Measurements from ENCODE around the gene DIP2C.
"Not testable (repeated sequence)": the region's sequence is repeated elsewhere in the genome, so short reads cannot be mapped to it uniquely, and the experiment has no call there.

Gene DIP2C

DNA sequence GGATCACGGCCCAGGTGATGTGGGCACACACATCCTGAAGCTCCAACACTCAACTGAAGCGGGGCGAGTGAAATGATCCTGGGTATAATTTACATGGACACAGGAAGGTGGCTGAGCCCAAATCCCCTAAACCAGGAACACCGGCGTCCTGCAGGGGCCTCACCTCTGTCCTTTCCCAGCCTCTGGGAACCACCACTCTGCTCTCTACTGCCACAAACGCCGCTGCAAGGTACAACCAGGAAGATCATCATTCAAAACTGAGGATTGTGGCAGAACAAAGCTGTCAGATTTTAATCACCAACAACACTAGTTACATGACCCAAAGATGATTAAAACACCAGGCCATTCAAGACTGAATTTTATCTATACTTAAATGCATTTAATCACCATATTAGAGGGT, 104.0 kb downstream of the DIP2C start:
- no peak overlapping the region for H4K8ac ChIP-seq (ENCODE audit: low read depth, low read length)
- H2BK12ac ChIP-seq (ENCODE audit: low read length), result no peak overlapping the region
- H2AFZ ChIP-seq (ENCODE audit: insufficient read depth, low read length, poor library complexity), result no peak overlapping the region
- no peaks in the 10 kb centered on the region for H3K27me3 ChIP-seq (ENCODE audit: insufficient read depth, low read length)
- no peak for DNase-seq
- no peak overlapping the region for H4K91ac ChIP-seq (ENCODE audit: low read depth, low read length)
- H3K18ac ChIP-seq (ENCODE audit: low read length), result no peak overlapping the region
- no peaks in the 10 kb centered on the region for H3K36me3 ChIP-seq (ENCODE audit: control insufficient read depth in 1 of 2, insufficient read depth in 2 of 2, low read length in 2 of 2)
- no peak overlapping the region for H3K4me2 ChIP-seq (ENCODE audit: low read length)
- H2BK5ac ChIP-seq (ENCODE audit: low read depth, low read length, poor library complexity), result no peak overlapping the region
- H3K4me1 ChIP-seq (ENCODE audit: control insufficient read depth in 1 of 2, insufficient read depth in 2 of 2, low read length in 2 of 2), result peaks cover 0 to 4% of the 10 kb centered on the region in 2 experiments
- no peaks in the 10 kb centered on the region for H3K9me3 ChIP-seq (ENCODE audit: insufficient read depth, low read depth, low read length)
- H3K4ac ChIP-seq (ENCODE audit: low read depth, low read length), result no peak overlapping the region
- H3K9ac ChIP-seq (ENCODE audit: low read length), result no peak overlapping the region
- no peaks in the 10 kb centered on the region for H3K79me2 ChIP-seq (ENCODE audit: control insufficient read depth, insufficient read depth, low read length, poor library complexity)
- no peak overlapping the region for H2BK120ac ChIP-seq (ENCODE audit: insufficient read depth, low read length, poor library complexity)
- no peak overlapping the region for H2AK5ac ChIP-seq (ENCODE audit: low read length)
- no peak overlapping the region for H3K23ac ChIP-seq (ENCODE audit: low read length)
- no peak overlapping the region for H4K12ac ChIP-seq (ENCODE audit: low read depth, low read length)
- no peaks in the 10 kb centered on the region for H3K79me1 ChIP-seq (ENCODE audit: low read length)
- no peak overlapping the region for H3K27ac ChIP-seq (ENCODE audit: low read depth, low read length)
- no CpG with 5 or more reads among the region's 7 CpGs for WGBS (ENCODE audit: extremely low coverage, insufficient coverage, insufficient read length)
- no peak overlapping the region for H3K4me3 ChIP-seq (ENCODE audit: low read depth, low read length)
- H3K14ac ChIP-seq (ENCODE audit: low read length), result no peak overlapping the region

GRCh38 chr10:584497-585290, 104.8 kb downstream of the DIP2C start:
- H3K27me3 ChIP-seq (ENCODE audit: insufficient read depth, low read length); H3K36me3 ChIP-seq (ENCODE audit: control insufficient read depth in 1 of 2, insufficient read depth in 2 of 2, low read length in 2 of 2); H3K9ac ChIP-seq (ENCODE audit: low read length); H2BK12ac ChIP-seq (ENCODE audit: low read length); H3K4me1 ChIP-seq (ENCODE audit: control insufficient read depth in 1 of 2, insufficient read depth in 2 of 2, low read length in 2 of 2); H3K4me3 ChIP-seq (ENCODE audit: low read depth, low read length); DNase-seq; H3K23ac ChIP-seq (ENCODE audit: low read length); H3K79me1 ChIP-seq (ENCODE audit: low read length); H4K91ac ChIP-seq (ENCODE audit: low read depth, low read length); H2BK120ac ChIP-seq (ENCODE audit: insufficient read depth, low read length, poor library complexity); H3K14ac ChIP-seq (ENCODE audit: low read length); H2AFZ ChIP-seq (ENCODE audit: insufficient read depth, low read length, poor library complexity); H4K8ac ChIP-seq (ENCODE audit: low read depth, low read length); H3K9me3 ChIP-seq (ENCODE audit: insufficient read depth, low read depth, low read length); H3K4ac ChIP-seq (ENCODE audit: low read depth, low read length); H3K27ac ChIP-seq (ENCODE audit: low read depth, low read length); H3K4me2 ChIP-seq (ENCODE audit: low read length); H4K12ac ChIP-seq (ENCODE audit: low read depth, low read length); H2BK5ac ChIP-seq (ENCODE audit: low read depth, low read length, poor library complexity); H3K18ac ChIP-seq (ENCODE audit: low read length); H3K79me2 ChIP-seq (ENCODE audit: control insufficient read depth, insufficient read depth, low read length, poor library complexity); H2AK5ac ChIP-seq (ENCODE audit: low read length): not testable (repeated sequence)
- no CpG with 5 or more reads among the region's 55 CpGs for WGBS (ENCODE audit: extremely low coverage, insufficient coverage, insufficient read length)

GRCh38 chr10:583433-583832, 106.0 kb downstream of the DIP2C start:
- H4K91ac ChIP-seq (ENCODE audit: low read depth, low read length), result no peak overlapping the region
- DNase-seq, result no peak
- no peak overlapping the region for H3K27ac ChIP-seq (ENCODE audit: low read depth, low read length)
- H3K4ac ChIP-seq (ENCODE audit: low read depth, low read length), result no peak overlapping the region
- no peaks in the 10 kb centered on the region for H3K79me2 ChIP-seq (ENCODE audit: control insufficient read depth, insufficient read depth, low read length, poor library complexity)
- H3K4me1 ChIP-seq (ENCODE audit: control insufficient read depth in 1 of 2, insufficient read depth in 2 of 2, low read length in 2 of 2), result peaks cover 0 to 2% of the 10 kb centered on the region in 2 experiments
- H2AK5ac ChIP-seq (ENCODE audit: low read length), result no peak overlapping the region
- no peak overlapping the region for H4K12ac ChIP-seq (ENCODE audit: low read depth, low read length)
- H3K18ac ChIP-seq (ENCODE audit: low read length), result no peak overlapping the region
- H3K4me2 ChIP-seq (ENCODE audit: low read length), result no peak overlapping the region
- WGBS (ENCODE audit: extremely low coverage, insufficient coverage, insufficient read length), result no CpG with 5 or more reads among the region's 14 CpGs
- no peaks in the 10 kb centered on the region for H3K36me3 ChIP-seq (ENCODE audit: control insufficient read depth in 1 of 2, insufficient read depth in 2 of 2, low read length in 2 of 2)
- H2BK5ac ChIP-seq (ENCODE audit: low read depth, low read length, poor library complexity), result no peak overlapping the region
- H3K23ac ChIP-seq (ENCODE audit: low read length), result no peak overlapping the region
- no peaks in the 10 kb centered on the region for H3K27me3 ChIP-seq (ENCODE audit: insufficient read depth, low read length)
- no peak overlapping the region for H2BK12ac ChIP-seq (ENCODE audit: low read length)
- H4K8ac ChIP-seq (ENCODE audit: low read depth, low read length), result no peak overlapping the region
- no peak overlapping the region for H2BK120ac ChIP-seq (ENCODE audit: insufficient read depth, low read length, poor library complexity)
- H3K14ac ChIP-seq (ENCODE audit: low read length), result no peak overlapping the region
- no peak overlapping the region for H3K4me3 ChIP-seq (ENCODE audit: low read depth, low read length)
- no peaks in the 10 kb centered on the region for H3K79me1 ChIP-seq (ENCODE audit: low read length)
- no peaks in the 10 kb centered on the region for H3K9me3 ChIP-seq (ENCODE audit: insufficient read depth, low read depth, low read length)
- H3K9ac ChIP-seq (ENCODE audit: low read length), result no peak overlapping the region
- no peak overlapping the region for H2AFZ ChIP-seq (ENCODE audit: insufficient read depth, low read length, poor library complexity)

GRCh38 chr10:581776-582330, 107.6 kb downstream of the DIP2C start:
- no peak overlapping the region for H2AK5ac ChIP-seq (ENCODE audit: low read length)
- no peak overlapping the region for H4K8ac ChIP-seq (ENCODE audit: low read depth, low read length)

More at GRCh38 chr10:581776-582330, 107.6 kb downstream of the DIP2C start:
- Histone ChIP-seq H3K4me1 (ENCODE audit: control insufficient read depth in 1 of 2, insufficient read depth in 2 of 2, low read length in 2 of 2) (no peaks in the 10 kb centered on the region), H3K9me3 (ENCODE audit: insufficient read depth, low read depth, low read length) (no peaks in the 10 kb centered on the region), H2AFZ (ENCODE audit: insufficient read depth, low read length, poor library complexity) (no peak overlapping the region), H3K79me1 (ENCODE audit: low read length) (no peaks in the 10 kb centered on the region), H3K79me2 (ENCODE audit: control insufficient read depth, insufficient read depth, low read length, poor library complexity) (no peaks in the 10 kb centered on the region), H3K4me3 (ENCODE audit: low read depth, low read length) (no peak overlapping the region), H4K91ac (ENCODE audit: low read depth, low read length) (no peak overlapping the region), H2BK12ac (ENCODE audit: low read length) (no peak overlapping the region), H3K36me3 (ENCODE audit: control insufficient read depth in 1 of 2, insufficient read depth in 2 of 2, low read length in 2 of 2) (no peaks in the 10 kb centered on the region), H4K12ac (ENCODE audit: low read depth, low read length) (no peak overlapping the region), H3K18ac (ENCODE audit: low read length) (no peak overlapping the region), H3K4me2 (ENCODE audit: low read length) (no peak overlapping the region), H3K9ac (ENCODE audit: low read length) (no peak overlapping the region), H3K4ac (ENCODE audit: low read depth, low read length) (no peak overlapping the region), H3K27ac (ENCODE audit: low read depth, low read length) (no peak overlapping the region), H2BK5ac (ENCODE audit: low read depth, low read length, poor library complexity) (no peak overlapping the region), H2BK120ac (ENCODE audit: insufficient read depth, low read length, poor library complexity) (no peak overlapping the region), H3K27me3 (ENCODE audit: insufficient read depth, low read length) (no peaks in the 10 kb centered on the region), H3K14ac (ENCODE audit: low read length) (no peak overlapping the region), H3K23ac (ENCODE audit: low read length) (no peak overlapping the region)
- WGBS (ENCODE audit: extremely low coverage, insufficient coverage, insufficient read length), result no CpG with 5 or more reads among the region's 14 CpGs
- DNase-seq, result no peak

Data from trophoblast cell (in vitro differentiated cells and primary cell).